ENCODE data around the gene SUSD3. TPM values are rescaled to one million over a fixed set of nuclear protein-coding genes. Genes with fewer than 3 reads are reported as not detected.

SUSD3 gene
- total RNA-seq, result 55.5 and 74.4 TPM in 2 replicates

GRCh38 chr9:93058355-93059010, at the start of gene SUSD3:
Gene SUSD3, plus strand, starts transcription at chr9:93058701. Its CDS starts 42 bp downstream, at chr9:93058743.

GRCh38 chr9:93096131-93096802, 37.8 kb downstream of the SUSD3 start, which contains the start of gene CARD19:
Gene CARD19, plus strand, starts transcription at chr9:93096217. Its CDS starts 129 bp downstream, at chr9:93096346.

DNA sequence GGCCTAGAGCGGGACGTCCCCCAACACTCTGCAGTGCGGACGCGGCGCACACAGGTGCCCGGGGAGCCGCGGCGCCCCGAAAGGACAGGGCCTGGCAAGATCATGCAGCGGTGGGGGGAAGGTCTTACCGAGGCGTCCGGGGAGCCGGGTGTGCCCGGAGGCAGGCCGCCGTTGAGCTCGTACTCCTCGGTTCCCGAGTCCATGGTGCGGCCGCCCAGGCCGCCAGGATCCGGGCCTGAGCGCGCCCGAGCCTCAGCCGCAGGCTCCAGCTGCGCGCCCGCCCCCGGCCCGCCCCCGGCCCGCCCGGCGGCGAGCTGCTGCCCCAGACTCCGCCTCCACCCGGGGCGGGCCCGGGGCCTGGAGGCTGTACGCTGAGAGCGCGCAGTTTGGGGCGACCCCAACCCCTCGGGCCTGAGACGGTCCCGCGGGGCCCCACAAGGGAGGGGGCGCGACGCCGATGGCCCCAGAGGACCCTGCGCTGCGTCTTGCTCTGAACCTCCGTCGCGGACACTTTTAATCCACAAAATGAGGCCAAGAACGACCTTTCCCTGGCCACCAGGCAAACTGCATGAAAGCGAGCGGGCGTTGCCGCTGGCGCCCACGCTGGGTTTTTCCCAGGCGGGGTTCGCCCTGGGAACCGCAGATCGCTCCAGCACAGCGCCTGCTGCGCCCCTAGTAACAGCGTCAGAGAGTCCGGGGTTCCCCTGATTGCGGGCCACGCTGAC, 75.7 kb downstream of the SUSD3 start, which contains the start of gene NINJ1:
TSS of gene NINJ1 (minus strand) at position 237 of the 725 bp plus-strand sequence. CDS start at position 203, 34 bp downstream.

Other genes with a start within 250 kb of the SUSD3 start
- 2.3 and 5.1 TPM in 2 replicates for gene ZNF484, start 180.7 kb upstream of the SUSD3 start, total RNA-seq
- gene FGD3, start 111.2 kb upstream of the SUSD3 start, total RNA-seq, result not detected in 2 replicates
- gene CARD19, start 37.5 kb downstream of the SUSD3 start, total RNA-seq, result 92.9 and 110 TPM in 2 replicates
- 65.7 and 84.5 TPM in 2 replicates for gene NINJ1, start 75.5 kb downstream of the SUSD3 start, total RNA-seq
- not detected in 2 replicates for gene WNK2, start 125.4 kb downstream of the SUSD3 start, total RNA-seq

Measured in myometrial cell (primary cell).